Activated B cell treated with CpG ODN at 0.5 μM for 24 hours (primary cell): ENCODE results near the gene CD247. TPM values are rescaled to one million over a fixed set of nuclear protein-coding genes. Genes with fewer than 3 reads are reported as not detected.

ENCODE experiments used
- ATAC-seq: fragments of 200-7000 bp; cut with Tn5 transposase; one replicate; pipeline ENCODE4 v1.10.0; 2021; ENCODE audit warnings: low read depth, mild to moderate bottlenecking, moderate library complexity
- CTCF ChIA-PET: fragments of 350-600 bp; sonication (Branson Sonifier 250); formaldehyde crosslinking; loops from one replicate; lab custom pipeline; 2021; ENCODE audit warnings: antibody characterized with exemption; lab: Charles Lee
- POLR2A ChIA-PET: fragments of 350-600 bp; sonication (Branson Sonifier 250); formaldehyde crosslinking; loops from one replicate; lab custom pipeline; 2021; ENCODE audit warnings: antibody characterized with exemption; lab: Charles Lee
- DNase-seq: peaks from one replicate; pipeline ENCODE4 v3.0.0; 2022
- H3K27ac Mint-ChIP-seq: one replicate; pipeline ENCODE4 v1.8.0; 2020; ENCODE audit warnings: mixed read lengths
- H3K27me3 Mint-ChIP-seq: one replicate; pipeline ENCODE4 v1.8.0; 2021; ENCODE audit warnings: mixed read lengths
- H3K36me3 Mint-ChIP-seq: one replicate; pipeline ENCODE4 v1.8.0; 2021; ENCODE audit warnings: low read depth, mixed read lengths
- H3K4me1 Mint-ChIP-seq: one replicate; pipeline ENCODE4 v1.8.0; 2021; ENCODE audit warnings: mixed read lengths
- H3K4me3 Mint-ChIP-seq: one replicate; pipeline ENCODE4 v1.8.0; 2020; ENCODE audit warnings: mild to moderate bottlenecking, mixed read lengths
- H3K9me3 Mint-ChIP-seq: one replicate; pipeline ENCODE4 v1.8.0; 2020; ENCODE audit warnings: mixed read lengths
- intact Hi-C: fragments of 100-400 bp; cut with micrococcal nuclease; formaldehyde crosslinking; loops from one replicate; pipeline ENCODE4 v1.15.1; 2024
- total RNA-seq: library from RNA; stranded (reverse); gene quantifications from 2 replicates; pipeline ENCODE4 v1.2.3, GENCODE V29; 2022
- TF ChIP-seq, protein P1 (sequence below): fragments of 200-600 bp; IDR thresholded peaks from one replicate; pipeline ENCODE4 v1.8.0; 2022; ENCODE audit warnings: antibody characterized with exemption, mild to moderate bottlenecking

Gene CD247
- total RNA-seq, 1 donor from 2014 or later = 1.0 TPM

GRCh38 chr1:167453123-167453522 lies 65.2 kb downstream of the CD247 start:
- Mint-ChIP-seq H3K36me3 (no peaks in the 10 kb centered on the region), H3K27ac (no peak overlapping the region), H3K9me3 (no peaks in the 10 kb centered on the region), H3K4me3 (no peak overlapping the region), H3K27me3 (peaks cover 4% of the 10 kb centered on the region), H3K4me1 (peaks cover 23% of the 10 kb centered on the region)
- ATAC-seq = no peak
- DNase-seq = no peak
- intact Hi-C loops = loop anchor here (10.0 kb wide), 1 partner anchor 262 kb away; no protein-coding TSS in a partner anchor
- CTCF ChIA-PET = interaction anchor here (1.7 to 4.3 kb wide), 2 partner anchors 11 to 81 kb away, joined by 4 to 23 read pairs; no protein-coding TSS in a partner anchor
- POLR2A ChIA-PET = interaction anchor here (0.5 kb wide), 1 partner anchor 175 kb away, joined by 3 read pairs; no protein-coding TSS in a partner anchor
- TF ChIP-seq, protein P1, sequence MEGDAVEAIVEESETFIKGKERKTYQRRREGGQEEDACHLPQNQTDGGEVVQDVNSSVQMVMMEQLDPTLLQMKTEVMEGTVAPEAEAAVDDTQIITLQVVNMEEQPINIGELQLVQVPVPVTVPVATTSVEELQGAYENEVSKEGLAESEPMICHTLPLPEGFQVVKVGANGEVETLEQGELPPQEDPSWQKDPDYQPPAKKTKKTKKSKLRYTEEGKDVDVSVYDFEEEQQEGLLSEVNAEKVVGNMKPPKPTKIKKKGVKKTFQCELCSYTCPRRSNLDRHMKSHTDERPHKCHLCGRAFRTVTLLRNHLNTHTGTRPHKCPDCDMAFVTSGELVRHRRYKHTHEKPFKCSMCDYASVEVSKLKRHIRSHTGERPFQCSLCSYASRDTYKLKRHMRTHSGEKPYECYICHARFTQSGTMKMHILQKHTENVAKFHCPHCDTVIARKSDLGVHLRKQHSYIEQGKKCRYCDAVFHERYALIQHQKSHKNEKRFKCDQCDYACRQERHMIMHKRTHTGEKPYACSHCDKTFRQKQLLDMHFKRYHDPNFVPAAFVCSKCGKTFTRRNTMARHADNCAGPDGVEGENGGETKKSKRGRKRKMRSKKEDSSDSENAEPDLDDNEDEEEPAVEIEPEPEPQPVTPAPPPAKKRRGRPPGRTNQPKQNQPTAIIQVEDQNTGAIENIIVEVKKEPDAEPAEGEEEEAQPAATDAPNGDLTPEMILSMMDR = no peak

DNA sequence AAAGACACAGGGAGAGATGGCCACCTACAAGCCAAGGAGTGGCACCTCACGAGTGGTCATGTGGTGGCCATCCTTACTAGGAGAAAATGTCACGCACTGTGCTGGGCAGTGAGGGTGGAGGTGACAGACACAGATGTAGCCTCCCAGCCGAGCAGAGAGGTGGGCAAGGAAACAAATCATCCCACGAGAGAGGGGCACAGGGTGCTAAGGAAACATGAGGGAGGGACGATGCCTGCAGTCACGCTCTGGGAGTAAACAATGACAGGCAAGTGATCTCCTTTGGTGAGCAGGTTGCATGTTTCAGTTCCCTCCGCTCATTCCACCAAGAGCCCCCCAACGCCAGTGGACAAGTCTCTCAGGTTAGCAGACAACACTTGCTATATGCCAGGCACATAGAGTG lies 65.8 kb downstream of the CD247 start:
- Mint-ChIP-seq H3K4me3 (no peak overlapping the region), H3K27me3 (peaks cover 4% of the 10 kb centered on the region), H3K27ac (no peak overlapping the region), H3K9me3 (no peaks in the 10 kb centered on the region), H3K4me1 (peaks cover 30% of the 10 kb centered on the region), H3K36me3 (no peaks in the 10 kb centered on the region)
- TF ChIP-seq, protein P1 = no peak
- ATAC-seq (no peak), DNase-seq (no peak)
- CTCF ChIA-PET = interaction anchor here (1.7 to 4.3 kb wide), 2 partner anchors 10 to 81 kb away, joined by 4 to 23 read pairs; no protein-coding TSS in a partner anchor
- intact Hi-C loops = loop anchor here (10.0 kb wide), 1 partner anchor 262 kb away; no protein-coding TSS in a partner anchor
- POLR2A ChIA-PET = no interaction called here

DNA sequence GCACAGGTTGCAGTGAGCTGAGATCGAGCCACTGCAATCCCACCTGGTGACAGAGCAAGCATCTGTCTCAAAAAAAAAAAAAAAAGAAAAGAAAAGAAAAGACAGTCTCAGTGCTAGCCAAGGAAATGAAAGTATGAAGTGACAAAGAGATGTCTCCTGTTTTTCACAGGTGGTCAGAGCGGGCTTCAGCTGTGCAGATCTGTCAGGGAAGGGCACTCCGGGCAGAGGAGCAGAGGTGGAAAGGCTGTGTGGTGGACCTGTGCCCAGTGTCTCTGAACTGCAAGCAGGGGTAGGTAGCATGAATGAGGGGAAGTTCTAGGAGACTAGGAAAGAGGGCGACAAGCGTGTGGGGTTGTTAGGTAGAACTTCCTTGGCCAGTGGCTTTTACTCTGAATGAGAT lies 67.5 kb downstream of the CD247 start:
- H3K4me3 Mint-ChIP-seq = peak overlapping the region; percentile 47
- no peaks in the 10 kb centered on the region for H3K9me3 Mint-ChIP-seq
- TF ChIP-seq, protein P1 = no peak
- ChIA-PET POLR2A (interaction anchor here (0.7 kb wide), 1 partner anchor 205 kb away, joined by 5 read pairs; no protein-coding TSS in a partner anchor), CTCF (interaction anchor here (1.0 to 2.0 kb wide), 3 partner anchors 89 to 183 kb away, joined by 4 read pairs; no protein-coding TSS in a partner anchor)
- no peak for DNase-seq
- peaks cover 30% of the 10 kb centered on the region for H3K4me1 Mint-ChIP-seq
- peaks cover 3% of the 10 kb centered on the region for H3K27me3 Mint-ChIP-seq
- no peaks in the 10 kb centered on the region for H3K36me3 Mint-ChIP-seq
- ATAC-seq = no peak
- intact Hi-C loops = loop anchor here (10.0 kb wide), 1 partner anchor 264 kb away; no protein-coding TSS in a partner anchor
- no peak overlapping the region for H3K27ac Mint-ChIP-seq

GRCh38 chr1:167447521-167448136 lies 70.7 kb downstream of the CD247 start:
- Mint-ChIP-seq H3K27ac (peak overlapping the region; percentile 70), H3K27me3 (no peaks in the 10 kb centered on the region), H3K36me3 (no peaks in the 10 kb centered on the region), H3K9me3 (no peaks in the 10 kb centered on the region), H3K4me1 (peaks cover 25% of the 10 kb centered on the region), H3K4me3 (peak overlapping the region; percentile 61)
- intact Hi-C loops = loop anchor here (2.0 to 5.0 kb wide), 3 partner anchors 17 to 535 kb away; no protein-coding TSS in a partner anchor
- ATAC-seq (peak; percentile 94), DNase-seq (no peak)
- ChIA-PET POLR2A (interaction anchor here (0.7 to 1.5 kb wide), 5 partner anchors 8 to 227 kb away, joined by 3 to 6 read pairs (median 3); partner anchors contain the start of gene POU2F1), CTCF (interaction anchor here (0.5 to 3.2 kb wide), 3 partner anchors 86 to 537 kb away, joined by 3 to 20 read pairs (median 3); no protein-coding TSS in a partner anchor)
- TF ChIP-seq, protein P1 = no peak

GRCh38 chr1:167446966-167447365 lies 71.4 kb downstream of the CD247 start:
- H3K4me3 Mint-ChIP-seq = peak overlapping the region; percentile 61
- intact Hi-C loops = loop anchor here (2.0 to 5.0 kb wide), 3 partner anchors 16 to 535 kb away; no protein-coding TSS in a partner anchor
- no peaks in the 10 kb centered on the region for H3K9me3 Mint-ChIP-seq
- CTCF ChIA-PET = interaction anchor here (0.7 to 3.2 kb wide), 2 partner anchors 87 to 179 kb away, joined by 3 to 20 read pairs; no protein-coding TSS in a partner anchor
- H3K36me3 Mint-ChIP-seq = no peaks in the 10 kb centered on the region
- H3K4me1 Mint-ChIP-seq = peaks cover 31% of the 10 kb centered on the region
- POLR2A ChIA-PET = interaction anchor here (0.7 to 1.5 kb wide), 5 partner anchors 8 to 226 kb away, joined by 3 to 6 read pairs (median 3); partner anchors contain the start of gene POU2F1
- H3K27me3 Mint-ChIP-seq = no peaks in the 10 kb centered on the region
- TF ChIP-seq, protein P1 = no peak
- H3K27ac Mint-ChIP-seq = peak overlapping the region; percentile 70
- no peak for DNase-seq
- ATAC-seq = no peak
